Loucy (cell line): ENCODE data around the gene NEU4.

Experiments
- H2AFZ ChIP-seq: fragments of 200-600 bp; sonication (generic); 2 replicates; pipeline ENCODE4 v1.6.0; 2016; ENCODE audit warnings: antibody characterized with exemption, mild to moderate bottlenecking, low read length, moderate library complexity
- H3F3A ChIP-seq: fragments of 200-600 bp; 2 replicates; pipeline ENCODE4 v1.6.0; 2016; ENCODE audit warnings: antibody characterized with exemption, low read depth, mild to moderate bottlenecking
- H3K27me3 ChIP-seq: fragments of 200-600 bp; sonication (generic); 2 replicates; pipeline ENCODE4 v1.6.1; 2014; ENCODE audit warnings: low read length, mild to moderate bottlenecking; ENCODE audit not compliant: insufficient read depth, poor library complexity, severe bottlenecking
- H3K36me3 ChIP-seq: fragments of 200-600 bp; sonication (generic); 2 replicates; pipeline ENCODE4 v1.6.1; 2016; ENCODE audit warnings: low read length; ENCODE audit not compliant: insufficient read depth
- H3K4me1 ChIP-seq: fragments of 200-600 bp; sonication (generic); 2 replicates; pipeline ENCODE4 v1.5.1; 2014; ENCODE audit warnings: low read length, mild to moderate bottlenecking; ENCODE audit not compliant: insufficient read depth, poor library complexity, severe bottlenecking
- H3K4me2 ChIP-seq: fragments of 200-600 bp; sonication (generic); 2 replicates; pipeline ENCODE4 v1.6.0; 2014; ENCODE audit warnings: antibody characterized with exemption, low read length, low read depth, mild to moderate bottlenecking; ENCODE audit not compliant: poor library complexity, severe bottlenecking
- H3K4me3 ChIP-seq: fragments of 200-600 bp; sonication (generic); 2 replicates; pipeline ENCODE4 v1.5.1; 2014; ENCODE audit warnings: low read length, mild to moderate bottlenecking, mixed read lengths; ENCODE audit not compliant: poor library complexity, severe bottlenecking
- H3K79me2 ChIP-seq: fragments of 200-600 bp; sonication (generic); 2 replicates; pipeline ENCODE4 v1.6.1; 2014; ENCODE audit warnings: low read length; ENCODE audit not compliant: insufficient read depth
- H3K9ac ChIP-seq: fragments of 200-600 bp; sonication (generic); 2 replicates; pipeline ENCODE4 v1.6.0; 2014; ENCODE audit warnings: mild to moderate bottlenecking, low read depth, low read length, moderate library complexity; ENCODE audit not compliant: poor library complexity, severe bottlenecking
- H3K9me2 ChIP-seq: fragments of 200-600 bp; sonication (generic); replicated peaks from 2 replicates; pipeline ENCODE4 v1.6.1; 2016; ENCODE audit warnings: low read depth, low read length, mixed read lengths
- H3K9me3 ChIP-seq: fragments of 200-600 bp; sonication (generic); 2 replicates; pipeline ENCODE4 v1.6.1; 2014; ENCODE audit warnings: mild to moderate bottlenecking, antibody characterized with exemption, low read length, low read depth; ENCODE audit not compliant: insufficient read depth
- H4K20me1 ChIP-seq: fragments of 200-600 bp; sonication (generic); 2 replicates; pipeline ENCODE4 v1.6.0; 2014; ENCODE audit warnings: antibody characterized with exemption, low read length, mild to moderate bottlenecking; ENCODE audit not compliant: insufficient read depth, poor library complexity, severe bottlenecking
- EZH2phosphoT487 ChIP-seq: fragments of 200-600 bp; IDR thresholded peaks from 2 replicates; pipeline ENCODE4 v1.6.1; 2018; ENCODE audit warnings: antibody characterized with exemption, mild to moderate bottlenecking, moderate library complexity, borderline replicate concordance
- TF ChIP-seq, protein P1 (sequence below): fragments of 200-600 bp; sonication (generic); conservative IDR thresholded peaks from 2 replicates; pipeline ENCODE4 v1.5.1; 2014; ENCODE audit warnings: mild to moderate bottlenecking, antibody characterized with exemption, low read length

Gene NEU4

DNA sequence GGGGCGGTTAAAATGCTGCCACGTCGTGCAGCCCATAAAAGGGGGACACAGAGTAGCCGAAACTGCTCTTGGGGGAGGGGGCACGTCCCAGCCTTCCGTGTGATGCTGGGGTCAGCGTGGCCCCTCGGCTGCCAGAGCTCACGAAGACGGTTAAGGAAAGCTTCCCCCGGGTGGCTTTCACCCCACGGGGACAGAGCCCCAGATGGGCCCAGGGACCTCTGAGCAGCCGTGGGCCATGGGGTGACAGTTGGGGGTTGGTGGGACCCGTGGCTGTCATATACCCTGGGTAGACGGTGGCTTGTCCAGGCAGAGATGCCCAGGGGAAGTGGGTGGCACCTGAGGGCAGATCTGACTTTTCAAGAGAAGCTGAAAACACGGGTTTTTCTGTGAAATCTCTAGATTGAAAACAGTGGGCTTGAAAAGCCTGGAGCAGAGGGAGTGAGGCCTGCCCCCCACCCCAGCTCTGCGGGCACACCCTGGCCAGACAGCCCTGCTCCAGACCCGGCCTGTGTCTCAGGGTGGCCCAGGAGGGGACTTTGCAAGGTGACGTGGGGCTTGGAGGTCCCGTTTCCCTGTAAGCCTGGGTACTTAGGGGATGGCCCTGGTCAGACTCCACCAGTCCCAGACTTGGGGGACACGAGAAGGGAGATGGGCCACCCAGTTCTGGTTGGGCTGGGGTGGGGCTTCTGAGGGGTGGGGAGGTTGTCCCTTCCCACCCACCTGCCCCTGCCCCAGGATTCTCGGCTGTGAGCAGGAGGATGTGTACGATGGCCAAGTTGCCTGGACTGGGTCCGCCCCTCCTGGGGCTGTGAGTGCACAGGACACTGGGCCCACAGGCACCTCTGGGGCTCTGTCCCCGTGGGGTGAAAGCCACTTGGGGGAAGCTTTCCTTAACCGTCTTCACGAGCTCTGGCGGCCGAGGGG lies 652 bp downstream of the NEU4 start:
- TF ChIP-seq, protein P1, sequence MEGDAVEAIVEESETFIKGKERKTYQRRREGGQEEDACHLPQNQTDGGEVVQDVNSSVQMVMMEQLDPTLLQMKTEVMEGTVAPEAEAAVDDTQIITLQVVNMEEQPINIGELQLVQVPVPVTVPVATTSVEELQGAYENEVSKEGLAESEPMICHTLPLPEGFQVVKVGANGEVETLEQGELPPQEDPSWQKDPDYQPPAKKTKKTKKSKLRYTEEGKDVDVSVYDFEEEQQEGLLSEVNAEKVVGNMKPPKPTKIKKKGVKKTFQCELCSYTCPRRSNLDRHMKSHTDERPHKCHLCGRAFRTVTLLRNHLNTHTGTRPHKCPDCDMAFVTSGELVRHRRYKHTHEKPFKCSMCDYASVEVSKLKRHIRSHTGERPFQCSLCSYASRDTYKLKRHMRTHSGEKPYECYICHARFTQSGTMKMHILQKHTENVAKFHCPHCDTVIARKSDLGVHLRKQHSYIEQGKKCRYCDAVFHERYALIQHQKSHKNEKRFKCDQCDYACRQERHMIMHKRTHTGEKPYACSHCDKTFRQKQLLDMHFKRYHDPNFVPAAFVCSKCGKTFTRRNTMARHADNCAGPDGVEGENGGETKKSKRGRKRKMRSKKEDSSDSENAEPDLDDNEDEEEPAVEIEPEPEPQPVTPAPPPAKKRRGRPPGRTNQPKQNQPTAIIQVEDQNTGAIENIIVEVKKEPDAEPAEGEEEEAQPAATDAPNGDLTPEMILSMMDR, result no peak
- TF ChIP-seq EZH2phosphoT487, result no peak
- Histone ChIP-seq H2AFZ (no peak overlapping the region), H4K20me1 (no peaks in the 10 kb centered on the region), H3K4me1 (peaks cover 7% of the 10 kb centered on the region), H3K9me2 (no peaks in the 10 kb centered on the region), H3K36me3 (no peaks in the 10 kb centered on the region), H3K9ac (no peak overlapping the region), H3K79me2 (no peaks in the 10 kb centered on the region), H3K4me2 (no peak overlapping the region), H3F3A (no peaks in the 10 kb centered on the region), H3K27me3 (no peaks in the 10 kb centered on the region), H3K4me3 (no peak overlapping the region), H3K9me3 (no peaks in the 10 kb centered on the region)

- Histone ChIP-seq H3K79me2 (no peaks in the 10 kb centered on the region), H3K36me3 (no peaks in the 10 kb centered on the region), H3K27me3 (no peaks in the 10 kb centered on the region), H3K9me2 (no peaks in the 10 kb centered on the region), H3F3A (no peaks in the 10 kb centered on the region), H4K20me1 (no peaks in the 10 kb centered on the region), H3K4me2 (no peak overlapping the region), H3K4me1 (peaks cover 3% of the 10 kb centered on the region), H3K9me3 (no peaks in the 10 kb centered on the region), H2AFZ (no peak overlapping the region), H3K4me3 (no peak overlapping the region), H3K9ac (no peak overlapping the region)
- no peak for TF ChIP-seq EZH2phosphoT487
- TF ChIP-seq, protein P1, result no peak
Measured at GRCh38 chr2:241810307-241811200, 1.6 kb downstream of the NEU4 start.

GRCh38 chr2:241811201-241811951 lies 2.4 kb downstream of the NEU4 start:
- no peaks in the 10 kb centered on the region for H3F3A ChIP-seq
- H3K9me2 ChIP-seq, result no peaks in the 10 kb centered on the region
- H3K4me2 ChIP-seq, result no peak overlapping the region
- H4K20me1 ChIP-seq, result no peaks in the 10 kb centered on the region
- no peak overlapping the region for H3K4me3 ChIP-seq
- H3K36me3 ChIP-seq, result no peaks in the 10 kb centered on the region
- H3K9me3 ChIP-seq, result no peaks in the 10 kb centered on the region
- H3K4me1 ChIP-seq, result peaks cover 3% of the 10 kb centered on the region
- no peak for TF ChIP-seq EZH2phosphoT487
- TF ChIP-seq, protein P1, result no peak
- no peak overlapping the region for H3K9ac ChIP-seq
- no peaks in the 10 kb centered on the region for H3K79me2 ChIP-seq
- H2AFZ ChIP-seq, result no peak overlapping the region
- H3K27me3 ChIP-seq, result no peaks in the 10 kb centered on the region
